SK-N-SH (cell line): Measurements from ENCODE around the gene TBX19.

Experiments used
- CTCF ChIP-seq: fragments of 200-600 bp; sonication (generic); IDR thresholded peaks from 2 replicates; pipeline ENCODE4 v1.6.1; 2017; ENCODE audit warnings: antibody characterized with exemption, mild to moderate bottlenecking, moderate library complexity
- MEF2A ChIP-seq: IDR thresholded peaks from 2 replicates; pipeline ENCODE4 v1.4.0; 2012; ENCODE audit warnings: low read depth, borderline replicate concordance

GRCh38 chr1:168348146-168348709 lies 67.6 kb downstream of the TBX19 start:
- TF ChIP-seq CTCF (no peak), MEF2A (no peak)
